B cell (primary cell): ENCODE results near the gene PIH1D1. TPM values are rescaled to one million over a fixed set of nuclear protein-coding genes. Genes with fewer than 3 reads are reported as not detected.

Experiments used
- ATAC-seq: fragments of 200-7000 bp; cut with Tn5 transposase; one replicate; pipeline ENCODE4 v1.10.0; 2021; ENCODE audit warnings: low read depth, mild to moderate bottlenecking, moderate number of reproducible peaks, moderate library complexity
- CTCF ChIA-PET: fragments of 350-600 bp; sonication (Branson Sonifier 250); formaldehyde crosslinking; loops from one replicate; lab custom pipeline; 2021; ENCODE audit warnings: antibody characterized with exemption, inconsistent platforms; lab: Charles Lee
- POLR2A ChIA-PET: fragments of 350-600 bp; sonication (Branson Sonifier 250); formaldehyde crosslinking; loops from one replicate; lab custom pipeline; 2021; ENCODE audit warnings: antibody characterized with exemption; lab: Charles Lee
- DNase-seq: peaks from one replicate; pipeline ENCODE4 v3.0.0; 2013
- H2AFZ ChIP-seq: 2 replicates; pipeline ENCODE4 v1.6.1; 2012; ENCODE audit warnings: mild to moderate bottlenecking, low read depth, low read length; ENCODE audit not compliant: insufficient read depth, poor library complexity, severe bottlenecking
- H3K27ac ChIP-seq, 2 donors: 1 replicate in 1 of 2; 2 replicates in 1 of 2; pipeline ENCODE4 v1.5.1; 2012 to 2013; ENCODE audit warnings: low read length in 2 of 2, mild to moderate bottlenecking in 2 of 2, moderate library complexity in 1 of 2
- H3K27me3 ChIP-seq, 4 experiments: fragments of 200-600 bp in 1 of 4; sonication (generic) in 1 of 4; replicated peaks in 1 of 4; 1 replicate in 2 of 4; 2 replicates in 2 of 4; pipeline versions ENCODE4 v1.6.1 to v1.7.0; 2013 to 2016; ENCODE audit warnings: low read length in 3 of 4, mild to moderate bottlenecking in 2 of 4, mixed read lengths in 1 of 4, moderate library complexity in 1 of 4; ENCODE audit not compliant: insufficient read depth in 4 of 4, control insufficient read depth in 3 of 4; ENCODE audit errors: control extremely low read depth in 1 of 4
- H3K36me3 ChIP-seq, 2 experiments: replicated peaks in 1 of 2; 1 replicate in 1 of 2; 2 replicates in 1 of 2; pipeline versions ENCODE4 v1.6.1 to v1.7.1; 2013; ENCODE audit warnings: low read length in 1 of 2; ENCODE audit not compliant: insufficient read depth in 2 of 2, control insufficient read depth in 1 of 2; ENCODE audit errors: control extremely low read depth in 1 of 2, extremely low read depth in 1 of 2
- H3K4me1 ChIP-seq, 2 donors: fragments of 200-600 bp in 1 of 2; sonication (generic) in 1 of 2; 1 replicate in 1 of 2; 2 replicates in 1 of 2; pipeline versions ENCODE4 v1.5.1 to v1.6.1; 2013 to 2017; ENCODE audit warnings: low read length in 2 of 2; ENCODE audit not compliant: control insufficient read depth in 2 of 2, insufficient read depth in 2 of 2
- H3K4me2 ChIP-seq: replicated peaks from 2 replicates; pipeline ENCODE3; 2012; ENCODE audit warnings: mild to moderate bottlenecking, low read depth, low read length; ENCODE audit not compliant: poor library complexity, severe bottlenecking
- H3K4me3 ChIP-seq, 5 experiments: fragments of 200-600 bp in 1 of 5; sonication (generic) in 1 of 5; 1 replicate in 3 of 5; 2 replicates in 2 of 5; pipeline versions ENCODE4 v1.5.1 to v1.7.0; 2011 to 2016; ENCODE audit warnings: low read length in 4 of 5, mild to moderate bottlenecking in 4 of 5, low read depth in 2 of 5, control low read depth in 1 of 5, moderate library complexity in 1 of 5; ENCODE audit not compliant: insufficient read depth in 1 of 5; ENCODE audit errors: control extremely low read depth in 1 of 5, extremely low read depth in 1 of 5
- H3K79me2 ChIP-seq: fragments of 200-600 bp; sonication (generic); one replicate; pipeline ENCODE4 v1.6.0; 2016; ENCODE audit warnings: low read length; ENCODE audit not compliant: control insufficient read depth, insufficient read depth
- H3K9ac ChIP-seq: fragments of 200-600 bp; sonication (generic); 2 replicates; pipeline ENCODE4 v1.6.1; 2017; ENCODE audit warnings: mild to moderate bottlenecking, low read length, moderate library complexity
- H3K9me3 ChIP-seq, 3 donors: one replicate each; pipeline versions ENCODE4 v1.6.1 to v1.7.1; 2013; ENCODE audit warnings: low read length in 2 of 3; ENCODE audit not compliant: control insufficient read depth in 2 of 3, insufficient read depth in 1 of 3; ENCODE audit errors: control extremely low read depth in 1 of 3
- H4K20me1 ChIP-seq: 2 replicates; pipeline ENCODE4 v1.6.0; 2012; ENCODE audit warnings: mild to moderate bottlenecking, low read length; ENCODE audit not compliant: insufficient read depth, control insufficient read depth, poor library complexity, severe bottlenecking
- H3K27ac Mint-ChIP-seq: one replicate; pipeline ENCODE4 v1.8.0; 2021; ENCODE audit warnings: mixed read lengths
- H3K27me3 Mint-ChIP-seq: one replicate; pipeline ENCODE4 v1.8.0; 2021; ENCODE audit warnings: mixed read lengths
- H3K4me1 Mint-ChIP-seq: one replicate; pipeline ENCODE4 v1.8.0; 2021; ENCODE audit warnings: mixed read lengths
- H3K4me3 Mint-ChIP-seq: one replicate; pipeline ENCODE4 v1.8.0; 2021; ENCODE audit warnings: mixed read lengths
- H3K9me3 Mint-ChIP-seq: one replicate; pipeline ENCODE4 v1.8.0; 2022; ENCODE audit warnings: mixed read lengths; ENCODE audit not compliant: insufficient read depth
- CTCF ChIP-seq: fragments of 200-600 bp; IDR thresholded peaks from one replicate; pipeline ENCODE4 v1.8.0; 2022; ENCODE audit warnings: antibody characterized with exemption, mild to moderate bottlenecking
- EZH2 ChIP-seq: IDR thresholded peaks from 2 replicates; pipeline ENCODE4 v1.6.1; 2012; ENCODE audit warnings: borderline replicate concordance, low read depth, mild to moderate bottlenecking, moderate library complexity, low read length; ENCODE audit not compliant: insufficient read depth, poor library complexity, severe bottlenecking
- WGBS: methylation state at CpG from one replicate; pipeline ENCODE4 v1.1.5; 2013; ENCODE audit warnings: missing lambda C conversion rate; ENCODE audit not compliant: insufficient coverage; 5-methylcytosine and 5-hydroxymethylcytosine counted together
- intact Hi-C: fragments of 100-400 bp; cut with micrococcal nuclease; formaldehyde crosslinking; loops from one replicate; pipeline ENCODE4 v1.10.0; 2022
- polyA plus RNA-seq: library from polyadenylated mRNA; depleted of rRNA; stranded (reverse); fragments of >200 nt; gene quantifications from 2 replicates; pipeline ENCODE4 v1.2.3, GENCODE V29; 2012
- total RNA-seq, 2 donors: library from RNA; stranded (reverse); fragments of 120-200 nt in 1 of 2; gene quantifications; 1 replicate in 1 of 2; 2 replicates in 1 of 2; pipeline versions ENCODE4 v1.2.3 to v1.2.4, GENCODE V29; 2013 to 2022

Gene PIH1D1
- total and polyA plus RNA-seq, 2 donors (not counting 1 experiment from before 2014, with no cell fraction given) = 158 to 184 TPM

- no peaks in the 10 kb centered on the region for H3K9me3 Mint-ChIP-seq
- no peak overlapping the region for H3K4me2 ChIP-seq
- H3K27me3 ChIP-seq = peaks cover 0 to 78% (median 51%) of the 10 kb centered on the region in 4 experiments
- H3K27ac Mint-ChIP-seq = no peak overlapping the region
- no peak for ATAC-seq
- no peak overlapping the region for H3K4me3 ChIP-seq
- H3K9me3 ChIP-seq = peaks cover 0 to 26% (median 0%) of the 10 kb centered on the region in 3 donors
- intact Hi-C loops = no loop called here
- ChIA-PET POLR2A (interaction anchor here (0.6 kb wide), 1 partner anchor 27 kb away, joined by 3 read pairs; no protein-coding TSS in a partner anchor), CTCF (interaction anchor here (0.6 to 2.1 kb wide), 4 partner anchors 10 to 28 kb away, joined by 3 to 8 read pairs (median 6); no protein-coding TSS in a partner anchor)
- H3K27me3 Mint-ChIP-seq = peaks cover 58% of the 10 kb centered on the region
- H2AFZ ChIP-seq = no peak overlapping the region
- no peak overlapping the region for H3K4me3 Mint-ChIP-seq
- peaks cover 40 to 51% of the 10 kb centered on the region in 2 donors for H3K4me1 ChIP-seq
- no peak for DNase-seq
- H3K4me1 Mint-ChIP-seq = peaks cover 45% of the 10 kb centered on the region
- no peak for TF ChIP-seq EZH2
- TF ChIP-seq CTCF = no peak
- H3K27ac ChIP-seq = no peak overlapping the region
- H4K20me1 ChIP-seq = no peaks in the 10 kb centered on the region
- no peaks in the 10 kb centered on the region for H3K79me2 ChIP-seq
- H3K36me3 ChIP-seq = no peaks in the 10 kb centered on the region
- WGBS = 81% methylated on average over 2 of the region's 2 CpGs
- no peak overlapping the region for H3K9ac ChIP-seq
Observed at GRCh38 chr19:49419173-49419572, 32.4 kb downstream of the PIH1D1 start.

- intact Hi-C loops = no loop called here
- H2AFZ ChIP-seq = no peak overlapping the region
- H3K4me1 ChIP-seq = peaks cover 35 to 49% of the 10 kb centered on the region in 2 donors
- Mint-ChIP-seq H3K4me3 (no peak overlapping the region), H3K27me3 (peaks cover 52% of the 10 kb centered on the region), H3K9me3 (no peaks in the 10 kb centered on the region), H3K4me1 (peaks cover 43% of the 10 kb centered on the region), H3K27ac (no peak overlapping the region)
- H3K9me3 ChIP-seq = peaks cover 0 to 26% (median 0%) of the 10 kb centered on the region in 3 donors
- H3K9ac ChIP-seq = no peak overlapping the region
- ATAC-seq = no peak
- CTCF ChIA-PET = interaction anchor here (1.2 to 2.1 kb wide), 3 partner anchors 11 to 27 kb away, joined by 5 to 8 read pairs (median 6); no protein-coding TSS in a partner anchor
- DNase-seq = no peak
- H3K79me2 ChIP-seq = no peaks in the 10 kb centered on the region
- H3K36me3 ChIP-seq = no peaks in the 10 kb centered on the region
- no peak overlapping the region for H3K4me3 ChIP-seq
- TF ChIP-seq EZH2 = no peak
- TF ChIP-seq CTCF = no peak
- no peak overlapping the region for H3K4me2 ChIP-seq
- 100% methylated on average over 1 of the region's 5 CpGs for WGBS
- no peaks in the 10 kb centered on the region for H4K20me1 ChIP-seq
- peaks cover 0 to 72% (median 46%) of the 10 kb centered on the region in 4 experiments for H3K27me3 ChIP-seq
- H3K27ac ChIP-seq = no peak overlapping the region
- POLR2A ChIA-PET = no interaction called here
Observed at GRCh38 chr19:49418511-49418910, 33.1 kb downstream of the PIH1D1 start.
